ENCODE data around the gene PRKAR2B. TPM values are rescaled to one million over a fixed set of nuclear protein-coding genes. Genes with fewer than 3 reads are reported as not detected.
"Not testable (repeated sequence)": the region's sequence is repeated elsewhere in the genome, so short reads cannot be mapped to it uniquely, and the experiment has no call there.

PRKAR2B gene
- total RNA-seq, 1 donor from 2014 or later, result 24.2 TPM

GRCh38 chr7:107047902-107048782 is 3.6 kb downstream of the PRKAR2B start:
- peak; percentile 90 for DNase-seq (ENCODE audit: extremely low read depth, low read depth, low spot score)

DNA sequence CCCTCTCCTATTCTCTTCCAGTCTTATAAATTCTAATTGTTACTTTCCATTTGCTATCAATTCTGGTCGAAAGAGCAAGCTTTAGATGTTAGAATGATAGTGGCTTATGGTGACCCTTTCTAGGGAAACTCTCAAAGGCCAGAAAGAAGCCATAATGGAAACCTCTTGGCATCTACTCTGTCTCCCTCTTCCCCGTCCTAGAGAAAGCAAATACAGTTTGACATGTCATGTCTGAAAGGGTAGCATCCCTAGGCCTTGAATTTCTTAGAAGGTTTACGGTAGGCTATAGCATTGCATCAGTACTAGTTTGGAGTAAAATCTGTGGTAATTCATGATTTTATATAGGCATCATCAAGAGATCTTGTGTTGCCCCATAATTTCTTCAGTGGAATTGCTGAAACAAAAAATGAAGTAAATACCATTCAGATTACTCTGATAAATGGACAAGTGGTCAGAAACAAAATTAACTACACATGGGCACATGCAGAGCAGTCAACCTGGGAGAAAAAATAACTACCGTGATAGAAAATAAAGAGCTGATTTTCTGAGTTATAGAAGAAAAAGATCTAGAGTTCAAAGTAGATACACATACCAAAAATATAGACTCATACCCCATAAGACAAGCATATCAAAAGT is 4.4 kb downstream of the PRKAR2B start:
- DNase-seq (ENCODE audit: extremely low read depth, low read depth, low spot score), result no peak

- no peak for DNase-seq (ENCODE audit: extremely low read depth, low read depth, low spot score)
Observed at GRCh38 chr7:107049480-107049879, 5.0 kb downstream of the PRKAR2B start.

DNA sequence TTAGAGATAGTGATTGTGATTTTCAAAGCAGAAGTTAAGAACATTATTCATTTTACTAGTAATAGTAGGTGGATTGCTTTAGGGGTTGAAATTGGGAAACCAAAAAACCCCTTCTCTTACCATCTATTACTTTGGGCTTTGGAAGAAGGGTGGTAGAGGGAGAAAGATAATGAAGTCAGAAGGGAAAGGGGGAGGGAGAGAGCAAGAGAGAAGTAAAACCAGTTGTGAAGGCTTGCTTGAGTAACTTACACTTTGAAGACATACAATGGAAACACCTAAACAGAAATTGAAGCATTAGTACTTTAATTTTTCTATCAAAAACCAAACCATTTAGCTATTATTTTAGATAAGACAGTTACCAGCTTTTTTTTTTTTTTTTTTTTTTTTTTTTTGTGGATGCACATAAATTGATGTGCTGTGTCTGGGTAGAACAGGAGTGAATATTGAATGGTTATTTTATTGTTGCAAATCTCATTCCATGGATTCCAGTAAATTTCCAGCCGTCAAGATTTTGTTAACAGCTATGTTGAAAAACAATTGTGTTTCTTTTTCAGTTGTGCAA is 5.5 kb downstream of the PRKAR2B start:
- DNase-seq (ENCODE audit: extremely low read depth, low read depth, low spot score), result no peak

GRCh38 chr7:107051376-107051775 is 6.9 kb downstream of the PRKAR2B start:
- no peak for DNase-seq (ENCODE audit: extremely low read depth, low read depth, low spot score)

DNA sequence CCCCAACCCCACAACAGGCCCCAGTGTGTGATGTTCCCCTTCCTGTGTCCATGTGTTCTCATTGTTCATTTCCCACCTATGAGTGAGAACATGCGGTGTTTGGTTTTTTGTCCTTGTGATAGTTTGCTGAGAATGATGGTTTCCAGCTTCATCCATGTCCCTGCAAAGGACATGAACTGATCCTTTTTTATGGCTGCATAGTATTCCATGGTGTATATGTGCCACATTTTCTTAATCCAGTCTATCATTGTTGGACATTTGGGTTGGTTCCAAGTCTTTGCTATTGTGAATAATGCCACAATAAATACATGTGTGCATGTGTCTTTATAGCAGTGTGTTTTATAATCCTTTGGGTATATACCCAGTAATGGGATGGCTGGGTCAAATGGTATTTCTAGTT is 10.5 kb downstream of the PRKAR2B start:
- DNase-seq (ENCODE audit: extremely low read depth, low read depth, low spot score), result not testable (repeated sequence)

GRCh38 chr7:107056058-107056457 is 11.6 kb downstream of the PRKAR2B start:
- not testable (repeated sequence) for DNase-seq (ENCODE audit: extremely low read depth, low read depth, low spot score)

GRCh38 chr7:107056728-107057473 is 12.4 kb downstream of the PRKAR2B start:
- DNase-seq (ENCODE audit: extremely low read depth, low read depth, low spot score), result no peak

DNA sequence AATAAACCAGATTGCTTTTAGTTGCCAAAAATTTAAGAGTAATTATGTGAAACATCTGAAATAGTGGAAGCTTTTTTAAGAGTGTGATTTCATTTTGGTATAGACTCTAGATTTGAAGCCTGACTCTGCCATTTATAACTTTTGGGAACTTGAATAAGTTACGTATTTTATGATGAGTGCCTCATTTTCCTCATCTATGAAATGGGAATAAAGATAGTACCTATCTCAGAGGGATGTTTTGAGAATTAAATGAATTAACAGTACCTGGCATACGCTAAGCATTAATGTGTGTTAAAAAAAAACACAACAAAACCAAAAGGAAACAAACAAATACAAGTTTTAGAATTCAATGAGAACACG is 12.9 kb downstream of the PRKAR2B start:
- no peak for DNase-seq (ENCODE audit: extremely low read depth, low read depth, low spot score)

GRCh38 chr7:107059468-107059867 is 15.0 kb downstream of the PRKAR2B start:
- no peak for DNase-seq (ENCODE audit: extremely low read depth, low read depth, low spot score)

DNA sequence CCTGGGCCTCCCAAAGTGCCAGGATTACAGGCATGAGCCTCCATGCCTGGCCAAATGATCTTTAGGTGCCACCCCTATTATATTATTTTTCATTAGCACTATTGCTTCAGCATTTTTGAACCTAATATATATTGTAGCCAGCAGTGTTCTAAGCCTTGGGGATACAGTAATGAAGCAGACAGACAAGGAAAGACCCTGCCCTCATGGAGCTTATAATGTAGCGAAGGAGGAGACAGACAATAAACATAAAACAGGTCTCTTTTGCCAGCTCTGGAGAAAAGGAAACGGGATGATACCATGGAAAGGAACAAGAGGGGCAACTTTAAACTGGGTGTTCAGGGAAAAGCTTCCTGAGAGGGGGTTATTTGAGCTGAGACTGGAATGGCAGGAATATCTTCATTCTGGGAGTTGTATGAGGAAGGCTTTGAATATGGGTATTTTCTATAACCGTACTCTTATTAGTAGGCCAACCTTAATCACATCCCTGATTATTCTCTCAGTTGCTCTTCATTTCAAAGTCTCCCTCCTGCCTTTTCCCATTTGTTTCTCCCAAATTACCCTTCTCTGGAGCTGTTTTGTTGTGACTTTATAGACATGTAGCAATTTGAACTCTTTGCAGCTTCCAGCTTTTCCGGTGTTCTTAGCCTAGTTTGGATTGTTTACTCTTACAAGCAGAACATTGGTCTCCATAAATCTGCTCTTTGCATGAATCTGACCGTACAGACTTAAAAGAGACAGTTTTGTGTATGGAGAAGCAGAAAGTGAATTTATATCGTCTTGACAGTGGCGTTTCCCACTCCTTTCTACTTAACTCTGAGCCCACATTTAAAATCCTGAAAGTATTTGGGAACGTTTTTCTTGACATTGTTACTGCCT is 19.0 kb downstream of the PRKAR2B start:
- no peak for DNase-seq (ENCODE audit: extremely low read depth, low read depth, low spot score)

DNA sequence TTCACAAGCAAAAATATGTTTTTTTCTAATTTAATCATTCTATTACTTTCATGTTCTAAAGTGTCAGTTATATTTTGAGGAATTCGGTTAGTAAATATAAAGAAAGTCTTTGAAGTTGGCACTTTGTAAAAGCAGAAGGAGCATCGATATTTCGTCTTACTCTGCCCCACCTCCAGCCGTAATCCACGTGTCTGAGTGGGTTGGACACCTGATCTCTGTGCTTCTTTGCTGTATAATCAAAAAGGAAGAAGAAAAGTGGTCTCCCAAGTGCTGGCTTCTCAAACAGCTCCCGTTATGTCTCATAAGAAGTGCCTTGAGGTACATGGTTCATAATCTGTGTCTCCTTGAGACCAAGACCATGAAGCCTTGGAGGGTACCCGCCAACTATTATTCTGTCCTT is 19.8 kb downstream of the PRKAR2B start:
- no peak for DNase-seq (ENCODE audit: extremely low read depth, low read depth, low spot score)

DNA sequence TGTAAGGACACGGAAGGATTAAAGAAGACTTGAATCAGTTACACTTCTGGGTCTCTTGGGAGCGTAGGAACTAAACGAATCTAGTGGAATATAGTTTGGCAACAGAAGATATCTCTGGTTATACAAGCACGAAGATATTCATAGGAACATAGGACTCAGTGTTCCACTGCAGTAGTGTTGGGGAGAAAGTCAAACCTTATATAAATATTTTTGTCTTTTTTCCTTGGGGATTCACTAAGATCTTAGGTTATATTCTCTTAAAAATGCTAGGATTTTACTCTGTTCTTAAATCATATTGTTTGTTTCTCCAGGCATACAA is 21.4 kb downstream of the PRKAR2B start:
- DNase-seq (ENCODE audit: extremely low read depth, low read depth, low spot score), result no peak

DNA sequence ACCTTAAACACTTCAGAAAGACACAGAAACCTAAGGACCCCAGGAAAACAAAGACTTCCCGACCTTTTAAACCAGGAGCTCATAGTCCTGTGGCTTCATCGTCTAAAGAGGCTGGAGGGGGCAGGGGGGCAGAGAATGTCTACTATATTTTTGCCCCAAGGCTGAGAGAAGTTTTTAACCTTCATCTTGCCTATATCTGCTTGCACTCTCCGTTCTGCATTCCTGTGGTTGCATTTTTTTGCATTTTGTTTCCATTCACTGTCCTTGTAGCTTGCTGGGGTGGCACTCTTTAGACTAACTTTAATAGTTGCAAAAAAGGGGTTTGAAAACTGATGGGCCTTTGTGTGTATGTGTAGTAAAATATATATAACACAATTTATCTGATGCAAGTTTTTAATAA is 23.7 kb downstream of the PRKAR2B start:
- no peak for DNase-seq (ENCODE audit: extremely low read depth, low read depth, low spot score)

- DNase-seq (ENCODE audit: extremely low read depth, low read depth, low spot score), result no peak
Observed at GRCh38 chr7:107069457-107069856, 25.0 kb downstream of the PRKAR2B start.

GRCh38 chr7:107070710-107071109 is 26.2 kb downstream of the PRKAR2B start:
- no peak for DNase-seq (ENCODE audit: extremely low read depth, low read depth, low spot score)

DNA sequence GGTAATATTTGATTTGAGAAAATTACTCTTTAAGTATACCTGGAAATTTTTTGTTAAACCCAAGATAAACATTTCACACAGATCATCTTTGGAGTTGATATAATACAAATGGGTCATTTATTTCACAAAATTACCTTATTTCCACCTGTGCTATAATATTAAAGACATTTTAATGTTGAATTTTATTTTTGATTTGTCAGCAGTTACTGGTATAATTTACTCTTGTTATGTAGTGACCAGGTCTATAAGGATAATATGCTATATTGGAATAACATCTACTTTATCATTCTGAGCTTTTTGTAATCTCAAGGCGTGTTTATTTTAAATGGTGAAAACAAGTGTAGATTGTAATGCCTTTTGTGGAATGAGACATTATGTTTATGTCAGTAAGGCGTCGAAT is 26.6 kb downstream of the PRKAR2B start:
- no peak for DNase-seq (ENCODE audit: extremely low read depth, low read depth, low spot score)

DNA sequence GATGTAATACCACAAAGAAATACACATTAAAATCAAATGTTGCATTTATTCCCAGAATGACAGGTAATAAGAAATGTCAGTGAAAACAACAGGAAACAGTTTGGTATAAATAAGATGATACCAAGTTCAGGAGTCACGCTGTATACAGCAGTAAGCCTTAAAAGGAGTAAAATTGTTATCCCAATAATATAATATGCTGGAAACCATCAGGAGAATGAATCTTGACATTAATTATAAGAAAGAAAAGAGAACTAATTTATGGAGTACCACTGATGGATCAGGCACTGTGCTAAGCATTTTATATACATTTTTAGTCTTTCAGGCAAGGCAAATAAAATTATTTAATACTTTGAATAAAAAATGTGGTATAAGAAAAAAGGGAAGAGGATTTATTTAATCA is 27.6 kb downstream of the PRKAR2B start:
- DNase-seq (ENCODE audit: extremely low read depth, low read depth, low spot score), result no peak

DNA sequence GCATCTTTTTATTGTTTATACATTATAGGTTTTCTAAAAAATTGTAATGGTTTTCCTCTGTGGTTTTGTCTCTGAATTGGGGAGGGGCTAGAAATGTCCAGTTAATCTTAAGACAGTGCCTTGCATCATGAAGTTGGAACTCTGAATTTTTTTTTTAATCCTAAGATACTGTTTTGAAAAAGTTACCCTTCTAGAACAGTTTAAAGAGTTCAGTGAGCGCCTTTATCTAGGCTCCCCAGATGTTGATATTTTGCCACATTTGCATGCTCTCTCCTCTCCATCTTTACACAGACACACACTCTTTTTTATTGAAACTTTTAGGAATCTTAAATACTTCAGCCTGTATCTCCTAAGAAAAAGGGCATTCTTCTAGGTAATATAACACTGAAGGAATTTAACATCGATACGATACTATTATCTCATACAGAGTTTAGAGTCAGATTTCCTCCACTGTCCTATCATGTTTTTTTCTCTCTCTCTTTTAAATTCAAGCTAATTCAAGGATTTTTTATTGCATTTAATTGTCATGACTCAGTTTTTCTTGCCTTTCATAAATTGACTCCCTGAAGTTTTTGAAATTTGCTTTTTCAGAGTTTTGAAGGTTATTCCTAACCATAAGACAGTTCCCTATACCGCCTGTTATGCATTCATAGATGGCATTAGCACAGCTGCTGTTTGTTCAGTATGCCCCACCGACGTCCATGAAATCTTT is 31.5 kb downstream of the PRKAR2B start:
- no peak for DNase-seq (ENCODE audit: extremely low read depth, low read depth, low spot score)

Measured in glomerular endothelial cell (primary cell).